HG02571 (cell line): ENCODE measurements around the gene ZCCHC14.
A peak's percentile ranks its signal among the peaks of the same experiment; 100 is the strongest.
"Not testable (repeated sequence)": the region's sequence is repeated elsewhere in the genome, so short reads cannot be mapped to it uniquely, and the experiment has no call there.

Source experiments
- ATAC-seq: cut with Tn5 transposase; IDR thresholded peaks from one replicate; pipeline ENCODE4 v1.9.1; 2021; ENCODE audit warnings: mild to moderate bottlenecking, moderate library complexity; ENCODE audit not compliant: unreplicated experiment

The ZCCHC14 gene

GRCh38 chr16:87412371-87412995 lies 80.3 kb downstream of the ZCCHC14 start:
- ATAC-seq = no peak

GRCh38 chr16:87411375-87412271 lies 81.2 kb downstream of the ZCCHC14 start:
- no peak for ATAC-seq

GRCh38 chr16:87410968-87411367 lies 81.9 kb downstream of the ZCCHC14 start:
- no peak for ATAC-seq

DNA sequence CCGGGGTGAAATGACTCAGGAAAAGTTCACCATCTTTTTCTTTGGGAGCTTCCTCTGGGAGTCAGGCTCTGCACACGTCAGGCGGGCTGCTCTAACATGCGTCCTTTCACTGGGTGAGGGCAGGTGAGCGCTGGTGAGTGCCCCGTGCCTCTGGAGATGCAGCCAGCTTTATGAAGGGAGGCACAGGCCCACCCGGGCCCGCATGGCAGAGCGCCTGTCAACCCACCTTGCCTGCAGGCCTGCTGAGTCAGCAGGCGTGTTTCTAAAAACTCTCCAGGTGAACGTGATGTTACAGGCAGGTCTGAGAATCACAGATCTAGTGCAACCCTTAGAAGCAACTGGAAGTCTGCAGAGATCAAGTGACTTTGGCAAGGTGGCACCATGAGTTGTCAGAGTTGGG lies 82.3 kb downstream of the ZCCHC14 start:
- no peak for ATAC-seq

DNA sequence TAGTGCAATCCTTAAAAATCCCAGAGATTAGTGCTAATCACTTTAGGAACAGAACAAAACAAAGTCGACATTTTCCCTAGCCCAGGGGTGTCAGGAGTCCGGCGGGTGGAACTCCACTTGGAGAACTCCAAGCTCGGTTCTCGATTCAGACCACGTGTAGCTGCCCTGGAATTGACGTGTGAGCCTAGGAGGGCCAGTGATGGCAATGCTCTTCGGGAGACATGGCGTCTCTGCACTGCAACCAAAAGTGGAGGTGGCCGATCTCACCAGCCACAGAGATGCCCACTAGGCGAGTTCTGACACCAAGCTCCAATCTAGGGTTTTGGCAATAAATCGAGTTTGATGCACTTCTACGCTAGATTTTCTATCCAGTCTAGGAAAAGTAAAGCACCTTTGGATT lies 83.0 kb downstream of the ZCCHC14 start:
- ATAC-seq = no peak

GRCh38 chr16:87409153-87409552 lies 83.7 kb downstream of the ZCCHC14 start:
- ATAC-seq = no peak

- ATAC-seq = no peak
Observed at GRCh38 chr16:87407511-87408112, 85.2 kb downstream of the ZCCHC14 start.

DNA sequence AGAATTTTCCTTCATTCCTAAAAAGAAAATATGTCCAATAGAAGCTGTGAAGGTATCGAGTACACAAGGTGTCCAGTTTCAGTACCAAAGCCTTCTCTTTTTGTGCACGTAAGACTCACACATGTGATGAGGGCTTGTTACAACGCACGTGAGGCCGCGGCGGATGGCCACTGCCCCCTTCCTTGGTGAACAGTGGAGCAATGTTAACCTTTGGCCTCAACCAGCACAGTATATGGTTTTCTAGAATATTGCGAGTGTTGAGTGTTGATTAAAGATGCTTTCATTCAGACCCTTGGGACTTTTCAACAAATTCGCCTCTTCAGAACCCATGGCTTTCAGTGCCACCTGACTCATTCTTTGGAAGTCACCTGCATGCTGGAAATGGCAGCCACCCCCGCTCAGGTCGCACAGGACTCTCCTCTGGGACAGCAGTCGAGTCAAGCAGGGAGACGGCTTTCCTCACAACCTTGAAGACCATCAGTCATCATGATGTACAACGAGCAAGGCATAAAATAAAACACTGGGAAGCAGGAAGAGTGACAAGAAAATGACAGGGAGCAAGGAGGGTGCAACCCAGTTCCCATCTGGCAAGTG lies 86.2 kb downstream of the ZCCHC14 start:
- ATAC-seq = no peak

DNA sequence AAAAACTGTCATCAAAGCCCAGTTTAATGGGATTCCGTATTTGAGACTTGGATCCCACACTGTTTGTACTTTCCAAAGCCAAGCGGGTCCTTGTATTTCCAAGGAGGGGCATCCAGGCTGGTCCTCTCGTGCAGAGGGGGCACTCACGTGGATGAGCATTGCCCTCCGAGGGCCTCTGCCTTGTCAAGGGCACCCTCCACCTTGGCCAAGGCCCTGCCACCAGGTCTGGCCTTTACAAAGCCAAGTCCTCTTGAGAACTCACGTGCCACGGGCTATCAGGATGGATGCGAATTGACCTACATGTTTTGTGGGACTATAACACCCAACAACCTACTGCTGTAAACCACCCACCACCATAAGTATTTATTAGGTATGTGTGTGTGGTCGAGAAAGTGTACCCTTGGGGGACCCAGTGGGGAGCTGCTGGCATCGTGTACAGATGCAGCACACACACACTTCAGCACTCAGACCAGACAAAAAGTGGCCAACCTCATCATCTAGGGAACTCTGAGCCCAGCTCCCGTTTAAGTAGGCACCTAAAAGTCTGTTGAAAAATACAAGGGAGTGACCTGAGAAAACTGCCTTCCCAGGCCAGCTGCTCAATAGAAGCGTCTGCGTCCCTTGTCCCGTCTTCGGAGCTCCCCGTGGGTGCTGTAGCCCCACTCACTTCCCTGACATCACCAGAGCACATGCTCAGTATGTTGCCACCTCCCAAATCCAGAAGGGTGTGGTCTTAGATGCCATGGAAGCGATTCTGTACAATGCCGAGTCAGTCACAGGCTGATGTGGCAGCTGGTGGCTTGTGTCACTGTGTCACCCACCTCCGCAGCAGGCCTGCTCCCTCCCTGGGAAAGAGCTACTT lies 87.8 kb downstream of the ZCCHC14 start:
- ATAC-seq = no peak

GRCh38 chr16:87395181-87395842 lies 97.5 kb downstream of the ZCCHC14 start:
- no peak for ATAC-seq

DNA sequence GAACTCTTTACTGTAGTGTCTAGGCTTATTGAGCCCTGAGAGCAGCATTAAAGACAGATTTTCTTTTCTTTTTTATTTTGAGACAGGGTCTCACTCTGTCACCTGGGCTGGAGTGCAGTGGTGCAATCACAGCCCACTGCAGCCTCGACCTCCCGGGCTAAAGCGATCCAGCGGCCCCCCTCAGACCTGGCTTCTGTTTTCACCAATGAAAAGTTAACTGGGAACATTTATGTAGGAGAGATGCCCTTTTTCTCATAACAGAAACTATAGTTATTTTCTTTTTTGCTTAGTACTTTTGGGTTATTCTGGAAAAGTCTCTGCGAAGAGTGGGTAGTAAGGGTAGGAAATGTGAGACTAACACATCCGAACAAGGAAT lies 99.2 kb downstream of the ZCCHC14 start:
- no peak for ATAC-seq

DNA sequence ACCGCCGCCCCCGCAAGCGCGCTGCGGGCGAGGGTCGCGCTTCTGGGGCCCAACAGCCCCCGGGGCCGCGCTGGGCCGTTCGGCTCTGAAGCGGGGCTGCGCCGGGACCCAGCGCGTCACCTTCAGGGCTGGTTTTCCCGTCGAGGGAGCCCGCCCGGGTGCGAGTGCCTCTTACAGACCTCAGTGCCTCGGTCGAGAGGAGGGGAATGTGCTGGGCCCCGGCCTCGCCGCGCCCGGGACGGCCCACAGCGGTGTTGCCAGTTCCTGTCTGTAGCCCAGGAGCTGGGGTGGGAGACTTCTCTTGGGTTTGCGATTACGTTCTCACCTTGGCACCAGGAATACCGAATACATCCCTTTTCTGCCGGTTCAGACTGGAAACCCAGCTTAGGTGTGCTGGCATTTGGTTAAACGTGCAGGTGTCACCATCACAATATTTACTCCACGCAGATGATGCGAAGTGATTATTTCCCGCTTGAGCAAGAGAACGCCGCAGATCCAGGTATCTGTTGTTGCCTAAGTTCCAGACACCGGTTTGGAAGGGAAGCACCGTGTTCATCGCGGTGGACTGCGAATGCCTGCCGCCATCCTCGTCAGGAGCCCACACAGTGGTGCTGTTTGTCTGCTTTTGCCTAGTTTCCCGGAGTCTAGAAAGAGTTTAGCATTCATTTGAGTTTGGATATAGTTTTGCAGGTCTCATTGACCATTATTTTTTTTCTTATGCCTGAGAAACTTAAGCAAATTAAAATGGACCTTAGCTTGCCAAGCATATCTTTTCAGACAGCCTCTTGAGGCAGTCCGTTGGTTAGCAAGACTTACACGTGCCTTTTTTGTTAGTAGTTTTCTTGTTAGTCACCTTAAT lies 99.8 kb downstream of the ZCCHC14 start:
- ATAC-seq = peak; percentile 1

DNA sequence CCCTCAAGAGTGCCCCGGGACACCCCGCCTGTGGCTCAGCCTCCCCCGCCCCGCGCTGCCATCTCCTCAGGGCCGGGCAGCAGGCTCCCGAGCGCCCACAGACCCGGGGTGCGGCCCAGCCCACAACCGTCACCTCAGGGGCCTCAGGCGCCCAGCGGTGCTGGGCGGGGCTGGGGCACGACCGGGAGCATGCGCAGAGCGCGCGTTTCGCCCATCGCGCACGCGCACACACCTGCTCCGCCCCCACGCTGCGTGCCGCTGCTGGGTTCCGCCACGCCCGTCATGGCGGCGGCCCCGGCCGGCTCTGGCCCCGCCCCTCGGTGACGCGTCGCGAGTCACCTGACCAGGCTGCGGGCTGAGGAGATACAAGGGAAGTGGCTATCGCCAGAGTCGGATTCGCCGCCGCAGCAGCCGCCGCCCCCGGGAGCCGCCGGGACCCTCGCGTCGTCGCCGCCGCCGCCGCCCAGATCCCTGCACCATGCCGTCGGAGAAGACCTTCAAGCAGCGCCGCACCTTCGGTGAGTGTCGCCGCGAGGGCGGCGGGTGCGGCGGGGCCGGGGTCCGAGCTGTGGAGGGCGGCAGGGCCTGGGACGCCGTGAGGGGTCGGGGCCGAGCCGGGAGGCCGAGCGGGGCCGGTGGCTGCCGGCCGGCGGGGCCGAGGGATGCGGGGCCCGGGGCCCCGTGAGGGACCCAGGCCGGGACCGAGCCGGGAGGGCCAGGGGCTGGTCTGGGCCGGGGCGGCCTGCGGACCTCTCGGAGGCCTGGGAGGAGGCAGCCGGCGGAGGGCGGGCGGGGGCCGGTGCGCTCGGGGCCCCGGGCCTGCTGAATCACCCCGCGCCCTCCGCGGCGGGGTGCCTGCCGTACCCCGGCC lies 100.6 kb downstream of the ZCCHC14 start, which contains the start of gene MAP1LC3B:
Gene MAP1LC3B, plus strand, starts transcription at position 387 of the 871 bp plus-strand sequence. Its CDS starts 92 bp downstream, at position 479.
- ATAC-seq = peak; percentile 58

- peak; percentile 14 for ATAC-seq
Observed at GRCh38 chr16:87391324-87391949, 101.4 kb downstream of the ZCCHC14 start.

DNA sequence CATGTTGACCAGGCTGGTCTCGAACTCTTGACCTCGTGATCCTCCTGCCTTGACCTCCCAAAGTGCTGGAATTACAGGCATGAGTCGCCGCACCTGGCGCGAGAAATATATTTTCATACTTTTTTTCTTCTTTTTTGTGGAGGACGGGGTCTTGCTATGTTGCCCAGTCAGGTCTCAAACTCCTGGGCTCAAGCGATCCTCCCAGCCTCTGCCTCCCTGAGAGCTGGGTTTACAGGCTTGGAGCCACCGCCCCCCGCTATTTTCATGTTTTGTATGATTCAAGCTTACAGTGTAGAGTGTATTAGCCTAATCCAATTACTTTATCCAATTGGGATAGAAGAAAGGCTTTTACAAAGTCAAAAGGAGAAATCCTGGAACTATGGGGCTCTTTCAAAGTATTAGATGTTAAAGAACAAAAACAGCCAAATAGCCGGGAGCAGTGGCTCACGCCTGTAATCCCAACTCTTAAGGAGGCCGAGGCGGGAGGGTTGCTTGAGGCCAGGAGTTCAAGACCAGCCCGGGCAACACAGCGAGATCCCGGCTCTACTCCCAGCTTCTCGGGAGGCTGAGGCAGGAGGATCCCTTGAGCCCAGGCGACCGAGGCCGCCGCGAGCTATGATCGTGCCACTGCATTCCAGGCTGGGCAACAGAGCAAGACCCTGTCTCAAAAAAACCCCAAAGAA lies 102.0 kb downstream of the ZCCHC14 start:
- ATAC-seq = no peak

DNA sequence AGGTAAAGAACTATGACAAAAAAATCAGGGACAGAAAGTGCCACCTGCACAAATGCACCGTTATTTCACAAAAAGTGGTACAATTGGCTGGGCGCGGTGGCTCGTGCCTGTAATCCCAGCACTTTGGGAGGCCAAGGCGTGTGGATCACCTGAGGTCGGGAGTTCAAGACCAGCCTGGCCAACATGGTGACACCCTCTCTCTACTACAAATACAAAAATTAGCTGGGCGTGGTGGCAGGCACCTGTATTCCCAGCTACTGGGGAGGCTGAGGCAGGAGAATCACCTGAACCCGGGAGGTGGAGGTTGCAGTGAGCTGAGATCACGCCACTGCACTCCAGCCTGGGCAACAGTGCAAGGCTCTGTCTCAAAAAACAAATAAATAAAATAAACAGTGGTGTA lies 102.9 kb downstream of the ZCCHC14 start:
- not testable (repeated sequence) for ATAC-seq

DNA sequence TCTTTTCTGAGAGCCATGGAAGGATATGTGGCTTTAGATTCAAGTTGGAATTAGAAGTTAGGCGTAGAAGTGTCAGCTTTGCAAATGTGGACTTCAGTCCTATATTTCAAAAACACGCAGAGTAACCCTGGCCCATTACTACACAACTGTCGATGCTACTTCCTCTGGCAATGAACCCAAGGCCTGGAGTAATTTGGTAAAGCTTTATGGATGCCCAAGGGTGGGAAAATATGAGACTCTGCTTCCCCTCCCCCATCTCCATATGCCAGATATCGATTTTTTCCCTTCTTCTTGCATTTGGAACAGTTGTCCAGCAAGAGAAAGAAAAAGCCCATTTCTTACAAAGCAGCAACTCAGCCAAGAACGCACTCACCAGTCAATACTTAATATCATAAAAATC lies 103.6 kb downstream of the ZCCHC14 start:
- no peak for ATAC-seq
